Dermis microvascular lymphatic vessel endothelial cell (primary cell): ENCODE data around the gene APP. TPM values are rescaled to one million over a fixed set of nuclear protein-coding genes. Genes with fewer than 3 reads are reported as not detected.
"Not testable (repeated sequence)": the region's sequence is repeated elsewhere in the genome, so short reads cannot be mapped to it uniquely, and the experiment has no call there.

Experiments used
- DNase-seq, 2 donors: peaks; one replicate each; pipeline versions ENCODE4 v3.0.0 to v3.0.0-alpha.2; 2010; ENCODE audit warnings: low read depth in 2 of 2
- total RNA-seq: library from RNA; depleted of rRNA; stranded (reverse); fragments of >200 nt; gene quantifications from 2 replicates; pipeline ENCODE4 v1.2.1, GENCODE V29; 2014

The APP gene
- total RNA-seq, 1 donor from 2014 or later = 603 TPM

- no peak for DNase-seq
Measured at GRCh38 chr21:25944672-25945213, 225.8 kb downstream of the APP start.

GRCh38 chr21:25944082-25944481, 226.5 kb downstream of the APP start:
- no peak for DNase-seq

- DNase-seq = peak in 1 of 2 donors; percentile 18
Measured at GRCh38 chr21:25942135-25942534, 228.4 kb downstream of the APP start.

GRCh38 chr21:25939396-25939761, 231.2 kb downstream of the APP start:
- DNase-seq = no peak

- peak in 1 of 2 donors; percentile 33 for DNase-seq
Measured at GRCh38 chr21:25938658-25939395, 231.7 kb downstream of the APP start.

GRCh38 chr21:25936776-25937175, 233.8 kb downstream of the APP start:
- peak in 1 of 2 donors; percentile 44 for DNase-seq

GRCh38 chr21:25934771-25935224, 235.8 kb downstream of the APP start:
- DNase-seq = peak; percentile 93 to 97

GRCh38 chr21:25934130-25934529, 236.4 kb downstream of the APP start:
- DNase-seq = no peak

- DNase-seq = no peak
Measured at GRCh38 chr21:25931765-25932164, 238.8 kb downstream of the APP start.

- peak in 1 of 2 donors; percentile 37 for DNase-seq
Measured at GRCh38 chr21:25929856-25930520, 240.6 kb downstream of the APP start.

GRCh38 chr21:25927195-25927880, 243.2 kb downstream of the APP start:
- no peak for DNase-seq

GRCh38 chr21:25925936-25926335, 244.6 kb downstream of the APP start:
- peak; percentile 71 to 94 for DNase-seq

GRCh38 chr21:25925064-25925800, 245.3 kb downstream of the APP start:
- no peak for DNase-seq

- not testable (repeated sequence) for DNase-seq
Measured at GRCh38 chr21:25918152-25918551, 252.4 kb downstream of the APP start.

- DNase-seq = no peak
Measured at GRCh38 chr21:25916226-25916625, 254.3 kb downstream of the APP start.

- DNase-seq = no peak
Measured at GRCh38 chr21:25913479-25913878, 257.1 kb downstream of the APP start.

GRCh38 chr21:25912402-25912746, 258.2 kb downstream of the APP start:
- no peak for DNase-seq

GRCh38 chr21:25911730-25912401, 258.7 kb downstream of the APP start:
- peak in 1 of 2 donors; percentile 81 for DNase-seq

- no peak for DNase-seq
Measured at GRCh38 chr21:25910809-25911208, 259.8 kb downstream of the APP start.

- no peak for DNase-seq
Measured at GRCh38 chr21:25909341-25909740, 261.2 kb downstream of the APP start.

- DNase-seq = no peak
Measured at GRCh38 chr21:25908495-25908894, 262.1 kb downstream of the APP start.
